Natural killer cell (primary cell): ENCODE data around the gene ZP3. TPM values are rescaled to one million over a fixed set of nuclear protein-coding genes. Genes with fewer than 3 reads are reported as not detected.
"Not testable (repeated sequence)": the region's sequence is repeated elsewhere in the genome, so short reads cannot be mapped to it uniquely, and the experiment has no call there.

Experiments used
- ATAC-seq, 3 donors: fragments of 150-1000 bp in 2 of 3; fragments of 200-7000 bp in 1 of 3; cut with Tn5 transposase; 1 replicate in 1 of 3; 2 replicates in 2 of 3; pipeline ENCODE4 v1.10.0; 2021; ENCODE audit warnings: mild to moderate bottlenecking in 2 of 3, moderate library complexity in 2 of 3
- DNase-seq, 2 donors: peaks; one replicate each; pipeline versions ENCODE4 v3.0.0 to v3.0.0-alpha.2; 2013 to 2021; ENCODE audit warnings: mixed read lengths in 1 of 2
- H3K27ac ChIP-seq: one replicate; pipeline ENCODE4 v1.5.1; 2013; ENCODE audit warnings: mild to moderate bottlenecking, low read length
- H3K27me3 ChIP-seq: one replicate; pipeline ENCODE4 v1.6.1; 2013; ENCODE audit warnings: low read length; ENCODE audit not compliant: control insufficient read depth, insufficient read depth
- H3K36me3 ChIP-seq: one replicate; pipeline ENCODE4 v1.6.1; 2013; ENCODE audit warnings: low read length; ENCODE audit not compliant: control insufficient read depth, insufficient read depth
- H3K4me1 ChIP-seq: one replicate; pipeline ENCODE4 v1.6.1; 2013; ENCODE audit warnings: low read length; ENCODE audit not compliant: control insufficient read depth, insufficient read depth
- H3K4me3 ChIP-seq: one replicate; pipeline ENCODE4 v1.5.1; 2013; ENCODE audit warnings: low read length
- H3K9me3 ChIP-seq: one replicate; pipeline ENCODE4 v1.6.1; 2013; ENCODE audit warnings: low read length; ENCODE audit not compliant: control insufficient read depth, insufficient read depth
- H3K27ac Mint-ChIP-seq, 2 donors: one replicate each; pipeline ENCODE4 v1.8.0; 2022; ENCODE audit warnings: mild to moderate bottlenecking in 2 of 2, mixed read lengths in 2 of 2, moderate library complexity in 1 of 2
- H3K27me3 Mint-ChIP-seq, 2 donors: one replicate each; pipeline ENCODE4 v1.8.0; 2022; ENCODE audit warnings: low read depth in 2 of 2, mixed read lengths in 2 of 2
- H3K36me3 Mint-ChIP-seq: one replicate; pipeline ENCODE4 v1.8.0; 2022; ENCODE audit warnings: mixed read lengths
- H3K4me1 Mint-ChIP-seq, 2 donors: one replicate each; pipeline ENCODE4 v1.8.0; 2022; ENCODE audit warnings: mixed read lengths in 2 of 2
- H3K4me3 Mint-ChIP-seq: one replicate; pipeline ENCODE4 v1.8.0; 2022; ENCODE audit warnings: mild to moderate bottlenecking, moderate library complexity, mixed read lengths
- H3K9me3 Mint-ChIP-seq, 2 donors: one replicate each; pipeline ENCODE4 v1.8.0; 2022; ENCODE audit warnings: mixed read lengths in 2 of 2
- WGBS: methylation state at CpG from one replicate; pipeline ENCODE4 v1.1.7; 2013; ENCODE audit warnings: missing lambda C conversion rate; ENCODE audit not compliant: insufficient coverage; 5-methylcytosine and 5-hydroxymethylcytosine counted together
- intact Hi-C: fragments of 100-400 bp; cut with micrococcal nuclease; formaldehyde crosslinking; loops from one replicate; pipeline ENCODE4 v1.14.2; 2022
- total RNA-seq, 4 donors: library from RNA; stranded (reverse); fragments of 120-200 nt in 1 of 4; gene quantifications; one replicate each; pipeline versions ENCODE4 v1.2.3 to v1.2.4, GENCODE V29; 2013 to 2022

The ZP3 gene
- total RNA-seq, 3 donors from 2014 or later (not counting 1 experiment from before 2014, with no cell fraction given) = 1.9 to 12.9 (median 6.1) TPM

GRCh38 chr7:76486618-76487017 lies 61.9 kb downstream of the ZP3 start:
- intact Hi-C loops, H3K4me3 Mint-ChIP-seq, H3K36me3 Mint-ChIP-seq, H3K36me3 ChIP-seq, H3K4me1 ChIP-seq, H3K27me3 ChIP-seq, H3K4me1 Mint-ChIP-seq, DNase-seq, H3K4me3 ChIP-seq, H3K27me3 Mint-ChIP-seq, H3K9me3 ChIP-seq, H3K9me3 Mint-ChIP-seq, H3K27ac ChIP-seq, H3K27ac Mint-ChIP-seq: not testable (repeated sequence)
- ATAC-seq = peak; percentile 90 to 96 (median 96)
- WGBS = no CpG with 5 or more reads among the region's 5 CpGs

- ATAC-seq, H3K27ac ChIP-seq, H3K36me3 ChIP-seq, intact Hi-C loops, H3K4me3 Mint-ChIP-seq, H3K27ac Mint-ChIP-seq, H3K9me3 ChIP-seq, H3K36me3 Mint-ChIP-seq, H3K4me1 ChIP-seq, DNase-seq, H3K27me3 ChIP-seq, H3K9me3 Mint-ChIP-seq, H3K4me3 ChIP-seq, H3K27me3 Mint-ChIP-seq, H3K4me1 Mint-ChIP-seq: not testable (repeated sequence)
- 57% methylated on average over 2 of the region's 13 CpGs for WGBS
These were observed 63.2 kb downstream of the ZP3 start for GRCh38 chr7:76487969-76488368.

Other genes starting within 250 kb of the ZP3 start
- gene SRRM3, start 223.1 kb upstream of the ZP3 start, total RNA-seq = not detected
- gene HSPB1, start 122.3 kb upstream of the ZP3 start, total RNA-seq = 10 to 100 TPM; 14.4 to 15.9 (median 14.7) TPM
- gene YWHAG, start 66.0 kb upstream of the ZP3 start, total RNA-seq = 10 to 100 TPM; 21.4 to 28.9 (median 27.4) TPM
- under 1 TPM in 1 of 3 donors, not detected in 2; 0.40 TPM for gene SSC4D, start 15.3 kb upstream of the ZP3 start, total RNA-seq
- 10 to 100 TPM; 32.3 to 48.3 (median 40.5) TPM for gene DTX2, start 36.8 kb downstream of the ZP3 start, total RNA-seq
- gene UPK3B, start 85.6 kb downstream of the ZP3 start, total RNA-seq = 1 to 10 TPM; 3.3 to 5.3 (median 3.3) TPM
- gene SPDYE16, start 118.3 kb downstream of the ZP3 start, total RNA-seq = 1 to 10 TPM in 1 of 3 donors, under 1 TPM in 1, not detected in 1; 0.32 to 1.4 TPM
- gene POMZP3, start 202.3 kb downstream of the ZP3 start, total RNA-seq = 10 to 100 TPM; 17.1 to 21.9 (median 18.3) TPM